NCI-H2107 (cell line): ENCODE data around the gene BNIP3.

Source experiments
- DNase-seq: peaks from one replicate; lab custom pipeline; 2025; lab: John Stamatoyannopoulos, UW

BNIP3 gene

GRCh38 chr10:131981429-131982184 lies at the start of gene BNIP3:
BNIP3 (minus strand) TSS chr10:131981923; CDS start chr10:131981806, 117 bp downstream.
- DNase-seq: peak; percentile 81

- DNase-seq: peak; percentile 44
These were observed 49.3 kb upstream of the BNIP3 start for GRCh38 chr10:132030898-132031463.

GRCh38 chr10:132028706-132029105 lies 47.0 kb upstream of the BNIP3 start:
- no peak for DNase-seq

- DNase-seq: no peak
These were observed 45.8 kb upstream of the BNIP3 start for GRCh38 chr10:132027423-132027983.

- peak; percentile 24 for DNase-seq
These were observed 41.5 kb upstream of the BNIP3 start for GRCh38 chr10:132023092-132023811.

GRCh38 chr10:132022241-132022640 lies 40.5 kb upstream of the BNIP3 start:
- no peak for DNase-seq

DNA sequence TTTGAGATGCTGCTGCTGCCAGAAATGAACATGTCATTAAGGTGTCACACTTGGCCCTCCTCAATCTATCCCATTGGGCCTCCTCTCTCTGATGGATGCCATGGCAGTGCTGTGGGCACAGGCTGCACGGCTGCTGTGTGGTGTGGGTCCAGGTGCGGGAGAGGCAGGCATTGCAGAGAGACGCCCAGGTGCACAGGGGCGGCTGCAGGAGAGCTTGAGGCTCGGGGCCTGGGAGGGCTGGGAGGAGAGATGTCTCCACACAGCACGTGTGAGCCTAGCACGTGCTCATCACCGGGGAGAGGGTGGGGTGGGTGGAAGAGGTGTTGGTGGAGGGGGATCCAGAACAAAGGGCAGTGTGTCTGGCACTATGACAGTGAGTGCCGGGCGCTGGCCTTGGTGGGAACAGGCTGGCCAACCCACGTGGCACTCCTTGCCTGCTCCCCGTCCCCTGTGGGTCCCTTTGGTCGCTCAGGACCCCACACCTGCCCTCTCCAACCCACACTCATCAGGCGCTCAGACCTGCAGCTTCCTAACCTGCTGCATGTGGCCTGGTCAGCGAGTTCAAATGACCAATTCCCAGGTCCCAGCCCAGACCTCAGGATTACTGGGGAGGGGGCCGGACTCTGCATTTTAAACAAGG lies 39.9 kb upstream of the BNIP3 start:
- no peak for DNase-seq

GRCh38 chr10:132021046-132021445 lies 39.3 kb upstream of the BNIP3 start:
- DNase-seq: no peak

- DNase-seq: no peak
These were observed 38.7 kb upstream of the BNIP3 start for GRCh38 chr10:132020456-132020855.

DNA sequence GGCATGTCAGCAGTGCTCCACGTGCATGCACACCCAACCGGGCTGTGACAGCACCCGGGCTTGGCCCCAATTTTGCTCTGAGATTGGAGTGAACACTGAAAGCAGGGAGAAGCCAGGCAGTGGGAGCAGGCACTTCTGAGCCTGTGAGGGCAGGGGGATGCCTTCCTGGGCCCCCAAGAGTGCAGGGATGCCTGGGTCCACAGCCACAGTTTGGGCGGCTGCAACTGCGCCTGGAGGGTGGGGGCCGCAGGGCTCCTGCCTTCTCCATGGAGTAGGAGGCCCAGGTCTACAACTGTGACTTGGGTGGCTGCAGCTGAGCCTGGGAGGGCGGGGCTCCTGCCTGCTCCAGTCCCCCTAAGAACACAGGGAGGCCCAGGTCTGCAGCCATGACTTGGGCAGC lies 37.6 kb upstream of the BNIP3 start:
- DNase-seq: no peak

DNA sequence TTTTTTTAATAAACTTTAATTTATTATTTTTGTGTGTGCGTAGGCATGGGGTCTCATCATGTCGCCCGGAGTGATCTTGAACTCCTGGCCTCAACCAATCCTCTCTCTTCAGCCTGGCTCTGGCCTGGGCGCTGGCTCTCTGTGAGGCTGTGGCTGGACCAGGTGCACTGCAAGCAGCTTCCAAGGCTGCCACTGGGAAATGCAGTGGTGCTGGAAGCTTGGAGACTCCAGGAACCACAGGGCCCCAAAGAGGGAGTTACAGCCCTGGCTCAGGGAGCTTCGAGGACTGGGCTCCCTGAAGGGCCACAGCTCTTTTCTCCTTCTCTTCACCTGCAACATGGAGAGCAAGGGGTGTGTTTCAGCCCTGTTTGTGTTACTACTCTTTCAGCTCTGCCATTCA lies 36.7 kb upstream of the BNIP3 start:
- no peak for DNase-seq

DNA sequence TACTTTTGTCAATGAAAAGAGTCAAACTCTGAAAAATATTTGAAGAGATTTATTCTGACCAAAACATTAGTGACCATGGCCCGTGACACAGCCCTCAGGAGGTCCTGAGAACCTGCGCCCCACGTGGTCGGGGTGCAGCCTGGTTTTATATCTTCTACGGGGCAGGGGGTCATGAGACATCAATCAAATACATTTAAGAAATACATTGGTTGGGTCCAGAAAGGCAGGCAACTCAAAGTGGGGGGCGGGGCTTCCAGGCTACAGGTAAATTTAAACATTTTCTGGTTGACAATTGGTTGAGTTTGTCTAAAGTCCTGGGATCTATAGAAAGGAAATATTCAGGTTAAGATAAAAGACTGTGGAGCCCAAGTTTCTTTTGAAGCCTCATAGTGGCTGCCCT lies 34.8 kb upstream of the BNIP3 start:
- no peak for DNase-seq

GRCh38 chr10:132011445-132011844 lies 29.7 kb upstream of the BNIP3 start:
- no peak for DNase-seq

GRCh38 chr10:132011024-132011423 lies 29.3 kb upstream of the BNIP3 start:
- no peak for DNase-seq

DNA sequence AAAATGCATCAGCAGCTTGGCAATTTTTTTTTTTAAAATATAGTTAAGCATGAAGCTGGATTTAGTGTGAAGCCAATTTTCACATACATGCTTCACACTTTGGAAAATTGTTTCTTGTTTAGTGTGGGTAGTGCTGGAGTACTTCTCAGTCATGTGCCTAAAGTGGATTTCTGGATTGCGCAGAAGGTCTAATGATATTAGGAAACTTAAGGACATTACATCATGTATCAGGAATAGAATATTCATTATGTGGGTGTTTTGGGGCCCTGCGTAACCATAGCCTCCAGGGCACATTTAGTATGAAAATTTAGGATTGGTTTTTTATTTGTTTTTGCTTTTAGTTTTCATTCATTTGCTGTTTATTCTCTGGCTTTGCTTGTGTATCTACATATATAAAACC lies 28.8 kb upstream of the BNIP3 start:
- DNase-seq: no peak

DNA sequence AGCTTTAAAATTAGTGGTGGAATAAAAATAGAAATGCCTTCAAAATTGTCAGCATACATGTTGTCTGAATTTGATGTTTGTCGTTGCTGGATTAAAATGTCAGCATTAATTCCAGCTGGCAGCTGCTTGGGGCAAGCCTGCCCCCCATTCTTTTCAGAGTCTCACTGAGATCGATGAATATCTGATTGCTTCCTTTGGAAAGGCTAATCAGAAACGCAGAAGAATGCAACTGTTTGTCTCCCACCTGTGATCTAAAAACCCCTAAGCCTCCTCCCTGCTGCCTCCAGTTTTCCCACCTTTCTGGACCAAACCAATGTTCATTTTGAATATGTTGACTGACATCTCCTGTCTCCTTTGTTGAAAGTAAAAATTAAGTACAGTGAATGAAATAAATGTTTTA lies 27.9 kb upstream of the BNIP3 start:
- DNase-seq: no peak

DNA sequence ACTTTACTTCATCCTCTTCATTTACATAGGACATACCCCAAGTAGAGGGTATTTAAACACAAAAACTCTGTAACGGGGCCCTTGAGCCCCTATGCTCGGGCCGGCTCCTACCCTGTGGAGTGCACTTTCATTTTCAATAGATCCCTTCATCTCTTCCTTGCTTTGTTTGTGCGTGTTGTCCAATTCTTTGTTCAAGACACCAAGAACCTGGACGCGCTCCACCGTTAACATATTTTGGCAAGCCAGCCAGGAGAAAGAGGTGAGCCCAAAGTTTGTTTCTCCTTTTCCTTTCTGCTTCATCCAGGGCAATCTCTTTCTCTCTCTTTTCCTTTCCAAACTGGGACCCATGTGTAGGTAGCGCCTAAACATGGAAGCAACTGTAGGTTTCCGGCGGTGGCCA lies 26.0 kb upstream of the BNIP3 start:
- no peak for DNase-seq

DNA sequence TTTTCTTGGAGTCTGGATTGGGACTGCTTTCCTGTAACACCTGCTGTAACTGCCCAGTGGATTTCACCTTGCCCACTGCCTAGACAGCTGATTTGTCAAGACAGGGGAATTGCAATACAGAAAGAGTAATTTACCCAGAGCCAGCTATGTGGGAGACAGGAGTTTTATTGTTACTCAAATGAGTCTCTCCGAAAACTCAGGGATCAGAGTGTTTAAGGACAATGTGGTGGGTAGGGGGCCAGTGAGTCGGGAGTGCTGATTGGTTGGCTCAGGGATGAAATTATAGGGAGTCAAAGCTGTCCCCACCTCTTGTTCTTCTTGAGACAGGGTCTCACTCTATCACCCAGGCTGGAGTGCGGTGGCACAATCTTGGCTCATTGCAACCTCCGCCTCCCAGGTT lies 25.2 kb upstream of the BNIP3 start:
- no peak for DNase-seq

DNA sequence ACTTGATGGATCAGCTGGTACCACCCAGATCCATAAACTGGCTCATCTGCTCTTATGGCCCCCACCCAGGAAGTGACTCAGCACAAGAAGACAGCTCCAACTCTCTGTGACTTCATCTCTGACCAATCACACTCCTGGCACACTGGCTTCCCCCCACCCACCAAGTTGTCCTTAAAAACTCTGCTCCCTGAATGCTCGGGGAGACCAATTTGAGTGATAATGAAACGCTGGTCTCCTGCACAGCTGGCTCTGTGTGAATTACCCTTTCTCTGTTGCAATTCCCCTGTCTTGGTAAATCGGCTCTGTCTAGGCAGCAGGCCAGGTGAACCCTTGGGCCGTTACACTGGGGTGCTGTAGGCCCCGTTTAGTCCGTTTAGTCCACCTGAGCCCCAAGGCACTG lies 23.4 kb upstream of the BNIP3 start:
- no peak for DNase-seq

GRCh38 chr10:132004052-132004451 lies 22.3 kb upstream of the BNIP3 start:
- no peak for DNase-seq

DNA sequence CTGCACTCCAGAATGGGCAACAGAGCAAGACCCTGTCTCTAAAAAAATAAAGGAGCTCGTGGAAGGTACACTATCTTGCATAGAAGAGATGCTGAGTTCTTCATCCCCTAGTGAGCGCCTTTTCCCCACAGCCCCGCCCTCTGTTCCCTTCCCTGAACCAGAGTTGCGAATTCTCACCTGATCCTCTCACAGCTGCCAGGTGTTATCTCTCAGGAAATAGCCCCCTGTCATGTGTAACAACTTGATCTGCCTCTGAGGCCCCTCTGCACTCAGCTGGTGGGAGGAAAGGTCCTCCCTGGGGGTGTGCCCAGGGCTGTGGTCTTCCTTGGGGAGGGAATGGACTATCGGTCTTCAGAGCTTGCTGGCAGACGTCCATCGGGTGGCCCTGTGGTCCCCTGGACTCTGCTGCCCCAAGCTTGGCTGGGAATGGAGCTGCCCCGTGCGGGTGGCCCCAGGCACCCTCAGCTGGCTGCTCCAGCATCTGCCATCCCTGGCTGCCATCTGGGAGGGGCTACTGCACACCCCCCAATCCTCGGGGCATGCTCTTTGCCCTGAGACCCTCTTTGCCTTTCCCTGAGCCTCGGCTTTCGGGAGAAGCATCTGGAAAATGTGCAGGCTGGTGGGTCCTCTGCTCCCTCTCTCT lies 21.7 kb upstream of the BNIP3 start:
- no peak for DNase-seq

DNA sequence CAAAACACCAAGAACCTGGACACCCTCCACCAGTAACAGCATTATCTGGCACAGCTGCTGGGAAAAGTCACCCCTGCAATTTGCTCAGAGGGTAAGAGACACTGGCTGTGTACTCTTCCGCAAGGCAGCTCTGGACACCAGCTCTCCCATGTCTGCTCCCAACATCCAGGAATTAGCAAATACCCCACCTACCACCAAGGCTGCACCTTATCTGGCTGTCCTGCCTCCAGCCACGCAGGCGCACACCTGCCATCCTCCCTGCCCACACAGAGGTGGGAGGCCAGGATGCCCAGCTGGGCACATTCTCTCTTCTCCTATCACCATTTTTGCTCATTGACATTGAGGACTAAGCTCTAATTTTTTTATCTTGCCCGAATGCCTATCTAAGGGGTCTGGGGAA lies 20.3 kb upstream of the BNIP3 start:
- no peak for DNase-seq
